BLaER1 treated with 17β-estradiol and CSF1 and Interleukin-3, amounts not matched to agents 10 nM and 100 nM (cell line): ENCODE data around the gene SPAG16.
A peak's percentile ranks its signal among the peaks of the same experiment; 100 is the strongest.
"Not testable (repeated sequence)": the region's sequence is repeated elsewhere in the genome, so short reads cannot be mapped to it uniquely, and the experiment has no call there.

Experiments
- H3K27ac ChIP-seq, 11 experiments: shearing (Covaris generic); formaldehyde crosslinking; 2 replicates each; pipeline ENCODE4 v1.8.1; 2022
- H3K27me3 ChIP-seq, 11 experiments: shearing (Covaris generic); formaldehyde crosslinking; 2 replicates each; pipeline ENCODE4 v1.8.1; 2022
- H3K36me3 ChIP-seq, 11 experiments: shearing (Covaris generic); formaldehyde crosslinking; 2 replicates each; pipeline ENCODE4 v1.8.1; 2022
- H3K4me1 ChIP-seq, 10 experiments: shearing (Covaris generic); formaldehyde crosslinking; 2 replicates each; pipeline ENCODE4 v1.8.1; 2022
- H3K4me2 ChIP-seq, 11 experiments: shearing (Covaris generic); formaldehyde crosslinking; 2 replicates each; pipeline ENCODE4 v1.8.1; 2022
- H3K4me3 ChIP-seq, 10 experiments: shearing (Covaris generic); formaldehyde crosslinking; 2 replicates each; pipeline ENCODE4 v1.8.1; 2022
- H3K9ac ChIP-seq, 11 experiments: shearing (Covaris generic); formaldehyde crosslinking; 2 replicates each; pipeline ENCODE4 v1.8.1; 2022
- H3K9me3 ChIP-seq, 11 experiments: shearing (Covaris generic); formaldehyde crosslinking; replicated peaks in 1 of 11; 2 replicates each; pipeline ENCODE4 v1.8.1; 2022
- H4K20me1 ChIP-seq, 11 experiments: shearing (Covaris generic); formaldehyde crosslinking; 2 replicates each; pipeline ENCODE4 v1.8.1; 2022
- Cebpa-rat ChIP-seq, 11 experiments: shearing (Covaris generic); IDR thresholded peaks; 2 replicates each; pipeline ENCODE4 v1.8.1; 2022

SPAG16 gene

GRCh38 chr2:213316001-213316735 lies 31.9 kb downstream of the SPAG16 start:
- H3K4me1 ChIP-seq, result peaks cover 0 to 11% (median 0%) of the 10 kb centered on the region in 10 experiments; a peak in 6 of 20 replicates
- no peaks in the 10 kb centered on the region for H4K20me1 ChIP-seq
- no peak overlapping the region for H3K9ac ChIP-seq
- peaks cover 0 to 7% (median 0%) of the 10 kb centered on the region in 11 experiments; a peak in 1 of 22 replicates for H3K36me3 ChIP-seq
- no peaks in the 10 kb centered on the region for H3K27me3 ChIP-seq
- 0 out of 22 replicates have a peak overlapping the region, but pooled peaks of 2 of the 11 experiments have one; percentile 9 to 12 for H3K4me2 ChIP-seq
- no peaks in the 10 kb centered on the region for H3K9me3 ChIP-seq
- no peak overlapping the region for H3K27ac ChIP-seq
- no peak overlapping the region for H3K4me3 ChIP-seq
- no peak for TF ChIP-seq Cebpa-rat (IDR thresholded peaks at IDR 0.05)

- Histone ChIP-seq H3K4me2 (no peak overlapping the region), H3K27me3 (no peaks in the 10 kb centered on the region)
- no peak for TF ChIP-seq Cebpa-rat (IDR thresholded peaks at IDR 0.05)
These were observed 33.7 kb downstream of the SPAG16 start for GRCh38 chr2:213317929-213318328.

DNA sequence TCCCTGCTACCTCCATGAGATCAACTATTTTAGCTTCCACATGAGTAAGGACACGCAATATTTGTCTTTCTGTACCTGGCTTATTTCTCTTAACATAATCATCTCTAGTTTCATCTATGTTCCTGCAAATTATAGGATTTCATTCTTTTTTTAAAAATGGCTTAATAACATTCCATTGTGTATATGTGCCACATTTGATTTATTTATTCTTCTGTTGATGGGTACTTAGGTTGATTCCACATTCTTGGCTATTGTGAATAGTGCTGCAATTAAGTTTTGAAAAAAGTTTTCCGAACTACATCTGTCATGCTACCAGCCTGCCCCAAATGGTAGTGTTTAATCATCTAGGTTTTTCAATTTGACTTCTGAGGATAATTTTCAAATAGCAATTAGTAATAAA lies 36.3 kb downstream of the SPAG16 start:
- Histone ChIP-seq H3K9me3 (no peaks in the 10 kb centered on the region), H3K27ac (no peak overlapping the region), H3K4me2 (no peak overlapping the region), H3K4me1 (peaks cover 0 to 5% (median 0%) of the 10 kb centered on the region in 10 experiments; a peak in 4 of 20 replicates), H3K27me3 (no peaks in the 10 kb centered on the region), H3K9ac (no peak overlapping the region), H3K4me3 (no peak overlapping the region), H3K36me3 (peaks cover 0 to 7% (median 0%) of the 10 kb centered on the region in 11 experiments; a peak in 1 of 22 replicates), H4K20me1 (no peaks in the 10 kb centered on the region)
- no peak for TF ChIP-seq Cebpa-rat (IDR thresholded peaks at IDR 0.05)

More at GRCh38 chr2:213317929-213318328, 33.7 kb downstream of the SPAG16 start:
- Histone ChIP-seq H3K9ac (no peak overlapping the region), H3K36me3 (peaks cover 0 to 7% (median 0%) of the 10 kb centered on the region in 11 experiments; a peak in 1 of 22 replicates), H3K27ac (no peak overlapping the region), H4K20me1 (no peaks in the 10 kb centered on the region), H3K9me3 (no peaks in the 10 kb centered on the region), H3K4me3 (no peak overlapping the region), H3K4me1 (peaks cover 0 to 11% (median 0%) of the 10 kb centered on the region in 10 experiments; a peak in 6 of 20 replicates)

GRCh38 chr2:213336253-213336770 lies 52.0 kb downstream of the SPAG16 start:
- Histone ChIP-seq H3K27me3 (no peaks in the 10 kb centered on the region), H3K4me2 (no peak overlapping the region), H3K9ac (no peak overlapping the region), H3K27ac (no peak overlapping the region), H3K4me1 (no peaks in the 10 kb centered on the region; a peak in 1 of 20 replicates), H3K36me3 (no peaks in the 10 kb centered on the region), H3K4me3 (no peak overlapping the region), H3K9me3 (peaks cover 0 to 4% (median 0%) of the 10 kb centered on the region in 11 experiments; a peak in 2 of 22 replicates), H4K20me1 (no peaks in the 10 kb centered on the region)
- TF ChIP-seq Cebpa-rat (IDR thresholded peaks at IDR 0.05), result no peak

DNA sequence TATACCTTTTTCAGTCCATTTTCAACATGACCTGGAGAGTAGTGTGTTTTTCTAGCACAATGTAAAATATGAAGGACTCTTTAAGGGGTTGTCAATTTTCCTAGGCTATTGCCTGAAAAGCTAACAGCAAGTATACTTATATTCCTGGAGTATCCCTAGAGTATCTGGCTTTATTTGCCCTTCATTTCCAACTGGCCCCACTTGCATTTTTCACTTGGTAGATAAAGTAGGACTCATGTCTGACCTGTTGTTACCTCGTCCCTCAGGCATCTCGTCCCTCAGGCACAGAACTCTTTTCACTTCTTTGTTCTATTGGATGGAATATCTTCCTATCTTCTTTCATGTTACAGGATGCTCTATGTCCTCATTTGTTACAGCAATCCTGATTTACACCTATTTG lies 69.2 kb downstream of the SPAG16 start:
- TF ChIP-seq Cebpa-rat (IDR thresholded peaks at IDR 0.05), result no peak

GRCh38 chr2:213376644-213377043 lies 92.4 kb downstream of the SPAG16 start:
- TF ChIP-seq Cebpa-rat (IDR thresholded peaks at IDR 0.05), result no peak
- H3K27me3 ChIP-seq, result no peaks in the 10 kb centered on the region
- no peaks in the 10 kb centered on the region for H3K36me3 ChIP-seq

More for the DNA sequence above, 69.2 kb downstream of the SPAG16 start:
- no peaks in the 10 kb centered on the region for H3K36me3 ChIP-seq
- H3K4me2 ChIP-seq, result no peak overlapping the region
- H3K9me3 ChIP-seq, result peaks cover 0 to 6% (median 0%) of the 10 kb centered on the region in 11 experiments; a peak in 2 of 22 replicates
- no peak overlapping the region for H3K4me3 ChIP-seq
- H3K4me1 ChIP-seq, result no peaks in the 10 kb centered on the region
- no peak overlapping the region for H3K9ac ChIP-seq
- H4K20me1 ChIP-seq, result no peaks in the 10 kb centered on the region
- H3K27me3 ChIP-seq, result no peaks in the 10 kb centered on the region
- H3K27ac ChIP-seq, result no peak overlapping the region

GRCh38 chr2:213407027-213407426 lies 122.8 kb downstream of the SPAG16 start:
- not testable (repeated sequence) for H3K9me3 ChIP-seq, H3K4me2 ChIP-seq, H3K27me3 ChIP-seq, H3K9ac ChIP-seq, H4K20me1 ChIP-seq, H3K4me1 ChIP-seq, H3K36me3 ChIP-seq, H3K27ac ChIP-seq, H3K4me3 ChIP-seq

More at GRCh38 chr2:213376644-213377043, 92.4 kb downstream of the SPAG16 start:
- Histone ChIP-seq H3K9me3 (no peaks in the 10 kb centered on the region), H3K27ac (no peak overlapping the region), H3K9ac (no peak overlapping the region), H3K4me3 (no peak overlapping the region), H3K4me2 (no peak overlapping the region), H4K20me1 (no peaks in the 10 kb centered on the region), H3K4me1 (no peaks in the 10 kb centered on the region)

DNA sequence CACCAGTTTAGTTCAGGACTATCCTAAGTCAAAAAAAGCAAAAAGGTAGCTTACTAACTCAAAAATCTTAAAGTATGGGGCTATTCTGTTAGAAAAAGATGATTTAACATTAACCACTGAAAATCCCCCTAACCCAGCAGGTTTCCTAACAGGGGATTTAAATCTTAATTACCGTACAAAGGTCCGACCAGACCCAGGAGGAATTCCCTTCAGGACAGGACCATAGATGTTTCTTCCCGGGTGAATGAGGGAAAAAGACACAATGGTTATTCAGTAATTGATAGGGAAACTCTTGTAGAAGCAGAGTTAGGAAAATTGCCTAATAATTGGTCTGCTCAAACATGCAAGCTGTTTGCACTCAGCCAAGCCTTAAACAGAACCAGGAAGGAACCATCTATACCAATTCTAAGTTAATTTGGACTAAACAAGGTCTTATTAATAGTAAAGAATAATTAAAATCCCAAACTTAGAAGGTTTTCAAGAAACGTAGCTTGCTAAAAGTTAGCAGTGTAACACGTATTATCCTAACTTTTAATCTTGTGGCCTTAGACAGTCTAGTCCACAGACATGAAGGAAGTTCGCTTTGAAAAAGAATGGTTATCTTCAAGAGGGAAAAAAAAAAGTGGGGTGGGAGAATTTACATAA lies 124.3 kb downstream of the SPAG16 start:
- H3K27ac ChIP-seq, H3K4me2 ChIP-seq, H3K27me3 ChIP-seq, H3K36me3 ChIP-seq, H3K4me3 ChIP-seq, H3K9ac ChIP-seq, H4K20me1 ChIP-seq, H3K9me3 ChIP-seq, H3K4me1 ChIP-seq: not testable (repeated sequence)

DNA sequence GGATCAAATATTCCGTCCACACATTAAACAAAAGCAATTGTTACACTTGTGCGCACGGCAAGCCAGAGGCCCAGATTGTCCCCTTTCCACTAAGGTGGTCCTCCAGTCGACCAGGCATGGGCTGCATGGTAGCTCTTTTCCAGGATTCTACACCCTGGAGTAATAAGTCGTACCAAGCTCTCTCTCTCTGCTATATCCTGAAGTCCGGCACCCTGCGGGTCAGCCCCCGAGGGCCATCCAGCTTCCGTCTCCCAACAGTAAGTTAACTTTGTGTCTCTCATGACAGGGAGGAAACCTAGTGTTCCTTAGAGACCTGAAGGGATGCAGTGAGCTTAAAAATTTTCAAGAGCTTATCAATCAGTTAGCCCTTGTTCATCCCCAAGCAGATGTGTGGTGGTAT lies 126.4 kb downstream of the SPAG16 start:
- not testable (repeated sequence) for H3K9me3 ChIP-seq, H3K4me1 ChIP-seq, H3K27ac ChIP-seq, H3K4me3 ChIP-seq, H3K27me3 ChIP-seq, H3K4me2 ChIP-seq, H4K20me1 ChIP-seq, H3K9ac ChIP-seq, H3K36me3 ChIP-seq
